SKM-1 treated with dmso at 0.1 percent for 144 hours (cell line): ENCODE measurements around the gene GPR68.
A peak's percentile ranks its signal among the peaks of the same experiment; 100 is the strongest.
"Not testable (repeated sequence)": the region's sequence is repeated elsewhere in the genome, so short reads cannot be mapped to it uniquely, and the experiment has no call there.

Experiments
- DNase-seq: peaks from one replicate; lab custom pipeline; 2025; ENCODE audit not compliant: unreplicated experiment; lab: John Stamatoyannopoulos, UW

GPR68 gene

GRCh38 chr14:91254461-91254860 is 10.0 kb upstream of the GPR68 start:
- no peak for DNase-seq

DNA sequence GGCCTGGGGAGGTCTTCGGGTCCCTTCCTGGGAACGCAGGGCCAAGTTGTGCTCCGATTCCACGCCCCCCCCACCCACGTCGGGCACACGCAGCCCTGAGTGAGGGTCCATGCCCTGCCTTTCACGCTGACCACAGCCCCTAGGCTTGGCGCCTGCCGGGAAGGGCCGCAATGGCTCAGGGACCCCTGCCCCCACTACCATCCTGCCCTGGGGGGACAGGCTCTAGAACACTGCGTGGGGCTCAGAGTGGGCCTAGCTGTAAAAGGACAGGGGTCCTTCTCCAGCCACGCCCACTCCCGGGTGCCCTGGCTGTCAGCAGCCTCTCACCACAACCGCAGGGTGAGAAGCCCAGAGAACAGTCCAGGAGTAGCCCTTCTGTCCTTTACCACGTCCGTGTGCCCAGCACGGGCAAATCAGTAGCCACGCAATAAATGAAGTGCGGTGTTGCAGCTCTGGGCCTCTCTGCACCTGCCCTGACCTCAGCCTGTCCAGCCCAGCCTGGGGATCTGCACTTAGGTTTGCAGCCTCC is 9.4 kb upstream of the GPR68 start:
- no peak for DNase-seq

- no peak for DNase-seq
Observed at GRCh38 chr14:91252871-91253794, 8.6 kb upstream of the GPR68 start.

- no peak for DNase-seq
Observed at GRCh38 chr14:91250912-91251311, 6.4 kb upstream of the GPR68 start.

DNA sequence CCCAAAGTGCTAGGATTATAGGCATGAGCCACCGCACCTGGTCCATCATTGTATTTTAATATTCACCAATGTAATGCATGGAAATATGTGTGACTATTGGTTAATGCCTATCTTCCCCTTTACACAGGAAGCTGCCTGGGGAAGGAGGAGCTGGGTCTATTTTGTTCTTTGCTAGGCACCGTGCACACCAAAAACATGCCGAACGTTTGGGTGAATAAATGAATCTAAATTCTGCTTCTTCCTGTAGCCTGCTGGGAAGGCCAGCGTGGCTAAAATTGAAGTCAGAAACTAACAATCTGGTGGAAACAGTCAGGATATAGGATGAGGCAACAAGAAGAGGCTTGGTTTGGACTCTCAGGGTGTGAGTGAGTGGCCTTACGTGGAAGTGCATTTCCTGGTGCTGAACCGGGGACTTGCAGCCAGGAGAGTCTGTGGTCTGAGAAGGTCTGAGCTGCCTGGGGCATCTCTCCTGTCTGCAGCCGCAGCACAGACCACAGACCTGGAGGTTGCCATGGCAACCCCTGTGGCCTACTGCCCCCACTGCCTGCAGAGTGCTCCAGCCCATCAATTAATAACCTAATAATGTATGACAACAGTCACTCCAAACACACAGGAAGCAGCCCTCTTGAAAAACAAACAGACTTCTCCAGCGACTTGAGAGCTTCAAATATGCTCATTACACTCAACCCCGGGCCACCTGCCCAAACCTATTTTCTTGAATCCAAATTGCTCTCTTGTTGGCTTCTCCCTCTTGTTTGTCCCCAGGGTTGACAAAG is 5.5 kb upstream of the GPR68 start:
- peak; percentile 56 for DNase-seq

DNA sequence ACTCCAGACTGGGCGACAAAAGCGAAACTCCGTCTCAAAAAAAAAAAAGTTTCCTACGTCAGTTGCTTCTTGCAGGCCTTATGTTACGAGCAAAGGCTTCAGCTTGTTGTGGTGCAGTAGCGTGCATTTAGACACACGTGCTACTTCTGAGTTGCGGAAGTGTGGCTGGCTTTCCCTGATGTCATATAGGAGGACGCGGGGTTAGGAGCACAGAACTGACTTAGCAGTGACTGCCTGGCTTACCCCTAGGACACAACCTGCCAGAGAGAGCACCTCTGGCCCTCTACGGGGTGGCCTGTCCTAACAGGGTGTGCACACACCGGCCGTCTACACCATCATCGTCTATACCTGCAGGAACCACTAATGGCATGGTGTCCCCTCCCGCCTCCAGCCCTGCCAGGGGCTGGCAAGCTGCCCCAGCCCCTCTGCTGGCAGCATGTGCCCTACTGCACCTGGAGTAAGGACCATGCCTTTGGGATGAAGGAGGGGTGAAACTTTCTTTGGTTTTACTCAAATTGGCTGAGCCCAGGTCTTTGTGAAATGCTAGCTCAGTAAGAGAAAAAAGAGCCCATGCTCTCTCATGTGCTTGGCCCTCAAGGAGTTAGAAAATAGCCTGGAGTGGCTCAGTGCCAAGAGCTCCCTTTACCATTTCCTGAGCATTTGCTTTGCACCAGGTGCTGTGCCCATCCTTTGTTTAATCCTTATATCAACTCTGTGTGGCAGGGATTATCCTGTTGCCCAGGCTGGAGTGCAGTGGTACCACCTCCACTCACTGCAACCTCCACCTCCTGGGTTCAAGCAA is 1.7 kb upstream of the GPR68 start:
- DNase-seq: no peak

GRCh38 chr14:91245616-91246015 is 1.1 kb upstream of the GPR68 start:
- not testable (repeated sequence) for DNase-seq

DNA sequence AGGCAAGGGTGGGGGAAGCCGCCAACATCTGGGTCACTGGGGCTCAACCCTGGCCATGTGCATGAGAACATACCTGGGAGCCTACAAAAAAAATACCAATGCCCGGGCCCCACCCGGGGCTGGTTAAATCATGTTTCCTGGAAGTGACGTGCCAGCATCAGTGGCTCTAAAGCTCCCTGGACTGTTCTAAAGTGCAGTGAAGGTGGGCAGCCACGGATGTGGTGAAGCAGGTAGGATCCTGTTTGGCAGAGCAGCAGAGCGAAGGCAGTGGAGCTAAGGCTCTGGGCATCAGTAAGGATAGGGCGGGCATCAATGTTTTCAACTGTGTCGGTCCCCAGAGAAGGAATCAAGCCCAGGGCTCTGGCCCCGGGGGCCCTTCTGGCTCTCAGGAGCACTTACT is 525 bp upstream of the GPR68 start:
- no peak for DNase-seq

DNA sequence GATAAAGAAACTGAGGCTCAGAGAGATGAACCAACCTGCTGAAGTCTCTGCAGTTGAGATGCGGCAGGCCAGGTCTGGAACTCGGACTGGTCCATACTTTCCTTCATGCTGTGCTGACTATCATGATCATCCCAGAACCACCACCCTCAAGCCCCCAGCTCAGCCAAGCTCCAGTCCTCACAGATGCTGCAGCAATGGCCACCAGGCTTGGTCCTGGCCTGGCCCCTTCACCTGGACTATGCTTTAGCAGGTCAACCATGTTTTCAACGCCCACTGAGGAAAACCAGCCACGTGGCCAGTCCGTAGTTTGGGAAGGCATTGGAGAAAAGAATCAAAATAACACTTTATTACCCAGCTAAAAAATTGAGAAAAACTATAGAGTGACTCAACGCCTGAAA is 1.4 kb downstream of the GPR68 start:
- no peak for DNase-seq

GRCh38 chr14:91242635-91243034 is 1.9 kb downstream of the GPR68 start:
- DNase-seq: no peak

DNA sequence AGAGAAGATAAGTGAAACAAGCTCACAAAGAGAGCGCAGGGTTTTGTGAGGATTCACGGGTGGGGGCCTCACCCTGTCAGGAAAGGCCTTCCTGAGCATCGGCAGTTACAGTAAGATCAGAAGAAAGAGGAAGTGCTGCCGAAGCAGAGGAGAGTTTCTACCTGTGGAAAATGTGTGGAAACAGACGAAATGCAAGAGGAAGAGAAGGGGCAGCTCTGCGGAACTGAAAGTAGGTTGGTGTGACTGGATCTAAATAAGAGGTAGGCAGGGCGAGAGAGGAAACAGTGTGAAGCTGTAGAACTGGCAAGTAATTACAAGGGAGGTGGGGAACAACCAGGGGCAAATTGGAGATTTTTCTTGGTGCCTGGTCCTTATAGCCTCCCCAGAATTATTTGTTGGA is 2.6 kb downstream of the GPR68 start:
- peak; percentile 82 for DNase-seq

GRCh38 chr14:91238661-91239060 is 5.8 kb downstream of the GPR68 start:
- DNase-seq: no peak

DNA sequence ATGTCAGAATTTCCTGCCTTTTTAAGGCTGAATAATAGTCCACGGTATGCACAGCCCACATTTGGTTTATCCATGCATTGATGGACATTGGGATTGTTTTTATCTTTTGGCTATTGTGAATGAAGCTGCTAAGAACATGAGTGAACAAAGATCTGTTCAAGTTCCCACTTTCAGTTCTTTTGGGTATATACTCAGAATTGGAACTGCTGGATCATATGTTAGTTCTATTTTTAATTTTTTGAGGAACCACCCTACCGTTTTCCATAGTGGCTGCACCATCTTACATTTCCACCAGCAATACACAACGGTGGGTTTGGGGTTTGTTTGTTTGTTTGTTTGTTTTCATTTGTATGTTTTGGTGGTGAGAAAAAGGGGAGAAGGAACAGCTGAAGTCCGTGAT is 6.4 kb downstream of the GPR68 start:
- no peak for DNase-seq

- no peak for DNase-seq
Observed at GRCh38 chr14:91237219-91237618, 7.3 kb downstream of the GPR68 start.

GRCh38 chr14:91235841-91236240 is 8.7 kb downstream of the GPR68 start:
- no peak for DNase-seq

GRCh38 chr14:91234791-91235114 is 9.8 kb downstream of the GPR68 start:
- no peak for DNase-seq

- DNase-seq: no peak
Observed at GRCh38 chr14:91233936-91234790, 10.3 kb downstream of the GPR68 start.

DNA sequence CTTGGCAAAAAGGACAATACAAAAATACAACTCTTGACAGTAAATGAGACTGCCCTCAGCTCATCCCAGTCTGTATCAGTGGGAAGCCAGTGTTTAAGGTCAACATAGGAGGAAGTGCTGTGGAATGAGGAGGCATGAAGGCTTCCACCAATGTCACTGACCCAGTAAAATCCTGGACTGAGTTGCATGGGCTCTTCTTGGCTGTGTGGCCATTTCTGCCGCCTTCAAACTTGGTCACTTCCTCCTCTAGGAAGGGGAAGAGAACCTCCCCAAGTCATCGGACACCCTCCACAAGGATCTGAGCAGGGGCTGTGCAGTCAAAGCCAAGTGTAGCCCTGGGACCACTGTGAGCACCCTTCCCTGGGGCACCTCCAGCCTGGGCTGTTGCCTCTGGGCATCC is 11.9 kb downstream of the GPR68 start:
- DNase-seq: no peak

- DNase-seq: no peak
Observed at GRCh38 chr14:91232052-91232451, 12.5 kb downstream of the GPR68 start.

DNA sequence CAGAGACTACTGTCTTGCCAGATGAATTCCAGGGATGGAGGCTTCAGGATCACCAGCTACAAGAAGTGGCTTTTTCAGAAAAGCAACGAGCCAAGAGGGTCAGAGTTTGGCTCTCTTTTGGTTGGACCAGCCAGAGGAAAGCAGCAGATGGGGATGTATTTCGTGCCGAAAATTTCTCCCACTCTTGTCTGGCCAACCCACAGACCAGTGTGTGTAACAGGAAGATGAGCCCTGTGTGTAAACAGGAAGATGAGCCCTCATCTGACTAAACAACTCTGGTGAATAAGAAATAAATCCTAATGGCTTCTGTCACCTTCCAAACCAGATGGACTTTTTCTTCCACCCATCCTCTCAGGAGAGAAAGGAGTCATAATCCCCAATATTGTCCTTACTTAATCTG is 13.1 kb downstream of the GPR68 start:
- no peak for DNase-seq
